Esophagus muscularis mucosa (tissue), 3 donors: ENCODE measurements around the gene SLC30A2.

ENCODE experiments used
- CTCF ChIP-seq, 3 experiments: fragments of 200-600 bp in 2 of 3; fragments of 450-650 bp in 1 of 3; sonication (generic) in 2 of 3; IDR thresholded peaks; one replicate each; pipeline ENCODE4 v1.5.1; 2017 to 2019; ENCODE audit warnings: antibody characterized with exemption in 3 of 3, mild to moderate bottlenecking in 2 of 3, moderate library complexity in 1 of 3
- POLR2AphosphoS5 ChIP-seq, 2 donors: sonication (generic); formaldehyde crosslinking; IDR thresholded peaks; one replicate each; pipeline ENCODE4 v1.6.1; 2017; ENCODE audit warnings: antibody characterized with exemption in 2 of 2

GRCh38 chr1:26023826-26024225 lies 22.1 kb downstream of the SLC30A2 start:
- TF ChIP-seq CTCF (IDR thresholded peaks at IDR 0.05) (no peak), POLR2AphosphoS5 (IDR thresholded peaks at IDR 0.05) (no peak)
